GM23248 (cell line): ENCODE results near the gene DTX3.

Experiments used
- EZH2 ChIP-seq: fragments of 200-600 bp; sonication (generic); IDR thresholded peaks from 2 replicates; pipeline ENCODE4 v1.6.1; 2018; ENCODE audit warnings: antibody characterized with exemption, mild to moderate bottlenecking; ENCODE audit not compliant: insufficient read depth, poor library complexity, severe bottlenecking
- EZH2phosphoT487 ChIP-seq: fragments of 200-600 bp; sonication (generic); IDR thresholded peaks from 2 replicates; pipeline ENCODE4 v1.6.1; 2018; ENCODE audit warnings: antibody characterized with exemption, moderate library complexity, mild to moderate bottlenecking, low read depth; ENCODE audit not compliant: insufficient read depth

GRCh38 chr12:57558864-57559263, 45.8 kb upstream of the DTX3 start:
- TF ChIP-seq EZH2 (no peak), EZH2phosphoT487 (no peak)
